IPS DF 6.9 (cell line): ENCODE results near the gene AGBL4.
"Not testable (repeated sequence)": the region's sequence is repeated elsewhere in the genome, so short reads cannot be mapped to it uniquely, and the experiment has no call there.

ENCODE experiments used
- DNase-seq: peaks from one replicate; pipeline ENCODE4 v3.0.0-alpha.2; 2013; ENCODE audit warnings: low read depth, low spot score
- H3K27ac ChIP-seq: one replicate; pipeline ENCODE4 v1.5.1; 2013; ENCODE audit warnings: low read length, control low read depth
- H3K27me3 ChIP-seq: 2 replicates; pipeline ENCODE4 v1.6.1; 2013; ENCODE audit warnings: mild to moderate bottlenecking, low read length; ENCODE audit not compliant: control insufficient read depth, insufficient read depth
- H3K36me3 ChIP-seq: 2 replicates; pipeline ENCODE4 v1.6.1; 2013; ENCODE audit warnings: low read length; ENCODE audit not compliant: control insufficient read depth, insufficient read depth
- H3K4me1 ChIP-seq: 2 replicates; pipeline ENCODE4 v1.6.1; 2013; ENCODE audit warnings: low read length; ENCODE audit not compliant: control insufficient read depth, insufficient read depth
- H3K4me3 ChIP-seq: 2 replicates; pipeline ENCODE4 v1.5.1; 2013; ENCODE audit warnings: mild to moderate bottlenecking, low read length
- H3K9me3 ChIP-seq: 2 replicates; pipeline ENCODE4 v1.6.1; 2013; ENCODE audit warnings: low read length, inconsistent platforms; ENCODE audit not compliant: control insufficient read depth, insufficient read depth
- WGBS: extraction: QIAGEN DNeasy Blood & Tissue Kit; methylation state at CpG from one replicate; pipeline ENCODE4 v1.1.7; 2013; ENCODE audit warnings: mixed read lengths, missing lambda C conversion rate; ENCODE audit not compliant: insufficient read length, insufficient coverage; 5-methylcytosine and 5-hydroxymethylcytosine counted together

AGBL4 gene

GRCh38 chr1:49915301-49915700 lies 108.5 kb downstream of the AGBL4 start:
- H3K27me3 ChIP-seq, DNase-seq: not testable (repeated sequence)
- WGBS: no CpG with 5 or more reads among the region's 11 CpGs

GRCh38 chr1:49906365-49906764 lies 117.4 kb downstream of the AGBL4 start:
- Histone ChIP-seq H3K4me1 (no peaks in the 10 kb centered on the region), H3K27me3 (no peaks in the 10 kb centered on the region)
- no CpG with 5 or more reads among the region's 3 CpGs for WGBS

More at GRCh38 chr1:49915301-49915700, 108.5 kb downstream of the AGBL4 start:
- H3K4me3 ChIP-seq, H3K27ac ChIP-seq, H3K36me3 ChIP-seq, H3K9me3 ChIP-seq, H3K4me1 ChIP-seq: not testable (repeated sequence)

GRCh38 chr1:49864581-49864980 lies 159.2 kb downstream of the AGBL4 start:
- H3K4me1 ChIP-seq: no peaks in the 10 kb centered on the region
- no peaks in the 10 kb centered on the region for H3K27me3 ChIP-seq
- no CpG with 5 or more reads among the region's 4 CpGs for WGBS
- DNase-seq: no peak
- peaks cover 14% of the 10 kb centered on the region for H3K9me3 ChIP-seq
- no peak overlapping the region for H3K4me3 ChIP-seq
- no peaks in the 10 kb centered on the region for H3K36me3 ChIP-seq
- no peak overlapping the region for H3K27ac ChIP-seq

More at GRCh38 chr1:49906365-49906764, 117.4 kb downstream of the AGBL4 start:
- Histone ChIP-seq H3K36me3 (no peaks in the 10 kb centered on the region), H3K9me3 (peaks cover 4% of the 10 kb centered on the region), H3K4me3 (no peak overlapping the region), H3K27ac (no peak overlapping the region)
- no peak for DNase-seq

- no peak overlapping the region for H3K4me3 ChIP-seq
- no peaks in the 10 kb centered on the region for H3K4me1 ChIP-seq
- DNase-seq: no peak
- no peaks in the 10 kb centered on the region for H3K27me3 ChIP-seq
- no peaks in the 10 kb centered on the region for H3K36me3 ChIP-seq
- peaks cover 3% of the 10 kb centered on the region for H3K9me3 ChIP-seq
- H3K27ac ChIP-seq: no peak overlapping the region
Measured at GRCh38 chr1:49854741-49855140, 169.0 kb downstream of the AGBL4 start.

GRCh38 chr1:49842596-49842995 lies 181.2 kb downstream of the AGBL4 start:
- no peaks in the 10 kb centered on the region for H3K27me3 ChIP-seq
- H3K4me1 ChIP-seq: no peaks in the 10 kb centered on the region
- WGBS: 100% methylated on average over 1 of the region's 2 CpGs

GRCh38 chr1:49841767-49842166 lies 182.0 kb downstream of the AGBL4 start:
- H3K4me1 ChIP-seq: no peaks in the 10 kb centered on the region
- H3K36me3 ChIP-seq: no peaks in the 10 kb centered on the region
- no peak overlapping the region for H3K27ac ChIP-seq
- H3K4me3 ChIP-seq: no peak overlapping the region
- no peaks in the 10 kb centered on the region for H3K27me3 ChIP-seq
- no CpG with 5 or more reads among the region's 13 CpGs for WGBS
- H3K9me3 ChIP-seq: peaks cover 12% of the 10 kb centered on the region
- no peak for DNase-seq

More at GRCh38 chr1:49842596-49842995, 181.2 kb downstream of the AGBL4 start:
- Histone ChIP-seq H3K36me3 (no peaks in the 10 kb centered on the region), H3K4me3 (no peak overlapping the region), H3K9me3 (peaks cover 11% of the 10 kb centered on the region), H3K27ac (no peak overlapping the region)
- no peak for DNase-seq

- WGBS: no CpG with 5 or more reads among the region's 1 CpG
- H3K27me3 ChIP-seq: no peaks in the 10 kb centered on the region
- no peak overlapping the region for H3K27ac ChIP-seq
- no peak for DNase-seq
- H3K36me3 ChIP-seq: no peaks in the 10 kb centered on the region
- H3K4me3 ChIP-seq: no peak overlapping the region
- peaks cover 2% of the 10 kb centered on the region for H3K9me3 ChIP-seq
- H3K4me1 ChIP-seq: no peaks in the 10 kb centered on the region
Measured at GRCh38 chr1:49824261-49824660, 199.5 kb downstream of the AGBL4 start.

GRCh38 chr1:49817681-49818080 lies 206.1 kb downstream of the AGBL4 start:
- no peak for DNase-seq
- Histone ChIP-seq H3K4me3 (no peak overlapping the region), H3K27ac (no peak overlapping the region), H3K36me3 (no peaks in the 10 kb centered on the region), H3K4me1 (no peaks in the 10 kb centered on the region), H3K27me3 (no peaks in the 10 kb centered on the region), H3K9me3 (peaks cover 4% of the 10 kb centered on the region)
- no CpG with 5 or more reads among the region's 2 CpGs for WGBS

- WGBS: no CpG with 5 or more reads among the region's 17 CpGs
- not testable (repeated sequence) for DNase-seq, H3K4me1 ChIP-seq, H3K27ac ChIP-seq, H3K36me3 ChIP-seq, H3K9me3 ChIP-seq, H3K27me3 ChIP-seq, H3K4me3 ChIP-seq
Measured at GRCh38 chr1:49787013-49787412, 236.7 kb downstream of the AGBL4 start.

- H3K9me3 ChIP-seq: peaks cover 5% of the 10 kb centered on the region
- H3K4me3 ChIP-seq: no peak overlapping the region
- H3K27ac ChIP-seq: no peak overlapping the region
- H3K4me1 ChIP-seq: no peaks in the 10 kb centered on the region
- WGBS: no CpG with 5 or more reads among the region's 3 CpGs
- no peaks in the 10 kb centered on the region for H3K27me3 ChIP-seq
- no peaks in the 10 kb centered on the region for H3K36me3 ChIP-seq
- DNase-seq: no peak
Measured at GRCh38 chr1:49765034-49765433, 258.7 kb downstream of the AGBL4 start.

- no CpG with 5 or more reads among the region's 9 CpGs for WGBS
- not testable (repeated sequence) for H3K4me3 ChIP-seq, DNase-seq, H3K36me3 ChIP-seq, H3K27me3 ChIP-seq, H3K27ac ChIP-seq, H3K9me3 ChIP-seq, H3K4me1 ChIP-seq
Measured at GRCh38 chr1:49738118-49738517, 285.6 kb downstream of the AGBL4 start.
